RWPE2 (cell line): ENCODE results near the gene TMEM250.
A peak's percentile ranks its signal among the peaks of the same experiment; 100 is the strongest.

Experiments
- ATAC-seq: fragments of 200-7000 bp; cut with Tn5 transposase; 3 replicates; pipeline ENCODE4 v1.9.1; 2021; ENCODE audit warnings: low read depth
- DNase-seq: peaks from one replicate; pipeline ENCODE4 v3.0.0-alpha.2; 2020; ENCODE audit warnings: low spot score
- H3K27ac ChIP-seq: fragments of 450-650 bp; 2 replicates; pipeline ENCODE4 v1.5.1; 2017; ENCODE audit warnings: mild to moderate bottlenecking; ENCODE audit not compliant: poor library complexity, severe bottlenecking
- H3K27me3 ChIP-seq: fragments of 250-450 bp; sonication (Bioruptor Pico); 2 replicates; pipeline ENCODE4 v1.5.1; 2021; ENCODE audit warnings: mild to moderate bottlenecking, moderate library complexity; ENCODE audit not compliant: insufficient read depth, poor library complexity, severe bottlenecking
- H3K36me3 ChIP-seq: fragments of 250-450 bp; sonication (Bioruptor Pico); 2 replicates; pipeline ENCODE4 v1.5.1; 2020; ENCODE audit warnings: low read depth, mild to moderate bottlenecking, moderate library complexity
- H3K4me1 ChIP-seq: fragments of 250-450 bp; sonication (Bioruptor Pico); 2 replicates; pipeline ENCODE4 v1.5.1; 2021; ENCODE audit warnings: mild to moderate bottlenecking, moderate library complexity; ENCODE audit not compliant: insufficient read depth, poor library complexity, severe bottlenecking
- H3K4me3 ChIP-seq: fragments of 250-450 bp; sonication (Bioruptor Pico); 2 replicates; pipeline ENCODE4 v1.5.1; 2021; ENCODE audit warnings: mild to moderate bottlenecking, moderate library complexity; ENCODE audit not compliant: severe bottlenecking
- H3K9me3 ChIP-seq: fragments of 250-450 bp; sonication (Bioruptor Pico); 2 replicates; pipeline ENCODE4 v1.5.1; 2021; ENCODE audit warnings: mild to moderate bottlenecking, moderate library complexity; ENCODE audit not compliant: severe bottlenecking
- TF ChIP-seq, protein P1 (sequence below): fragments of 450-650 bp; IDR thresholded peaks from one replicate; pipeline ENCODE4 v1.5.1; 2017; ENCODE audit warnings: mild to moderate bottlenecking, moderate library complexity; ENCODE audit not compliant: poor library complexity, severe bottlenecking

Gene TMEM250

DNA sequence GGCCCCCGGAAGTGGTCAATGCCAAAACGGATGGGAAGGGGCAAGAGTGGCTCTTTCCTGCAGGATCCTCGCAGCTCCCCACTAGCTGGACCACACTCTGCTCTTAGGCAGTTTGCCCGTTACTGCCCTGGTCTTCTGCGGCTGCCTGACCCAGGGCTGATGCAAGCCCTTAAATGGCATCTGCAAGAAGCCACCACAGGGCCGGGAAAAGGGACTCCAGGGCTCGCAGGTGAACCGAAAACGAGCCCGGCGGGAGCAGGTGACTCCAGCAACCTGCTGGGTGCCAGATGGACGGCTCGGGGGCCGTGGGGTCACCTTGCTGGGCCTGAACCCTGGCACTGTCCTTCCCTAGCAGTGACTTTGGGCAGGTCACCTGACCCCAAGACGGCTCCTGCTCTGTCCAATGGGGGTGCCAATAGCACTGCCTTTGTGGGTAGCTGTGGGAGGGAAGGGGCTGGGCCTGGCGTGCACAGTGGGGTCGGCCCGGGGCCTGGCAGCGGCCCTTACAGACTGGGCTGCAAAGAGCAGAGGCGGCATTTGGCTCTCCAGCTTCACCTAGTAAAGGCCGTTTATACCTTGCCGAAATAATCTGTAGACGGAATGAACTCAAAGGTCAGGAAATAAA is 1.3 kb downstream of the TMEM250 start:
- ATAC-seq: no peak
- H3K27ac ChIP-seq: peak overlapping the region; percentile 80

DNA sequence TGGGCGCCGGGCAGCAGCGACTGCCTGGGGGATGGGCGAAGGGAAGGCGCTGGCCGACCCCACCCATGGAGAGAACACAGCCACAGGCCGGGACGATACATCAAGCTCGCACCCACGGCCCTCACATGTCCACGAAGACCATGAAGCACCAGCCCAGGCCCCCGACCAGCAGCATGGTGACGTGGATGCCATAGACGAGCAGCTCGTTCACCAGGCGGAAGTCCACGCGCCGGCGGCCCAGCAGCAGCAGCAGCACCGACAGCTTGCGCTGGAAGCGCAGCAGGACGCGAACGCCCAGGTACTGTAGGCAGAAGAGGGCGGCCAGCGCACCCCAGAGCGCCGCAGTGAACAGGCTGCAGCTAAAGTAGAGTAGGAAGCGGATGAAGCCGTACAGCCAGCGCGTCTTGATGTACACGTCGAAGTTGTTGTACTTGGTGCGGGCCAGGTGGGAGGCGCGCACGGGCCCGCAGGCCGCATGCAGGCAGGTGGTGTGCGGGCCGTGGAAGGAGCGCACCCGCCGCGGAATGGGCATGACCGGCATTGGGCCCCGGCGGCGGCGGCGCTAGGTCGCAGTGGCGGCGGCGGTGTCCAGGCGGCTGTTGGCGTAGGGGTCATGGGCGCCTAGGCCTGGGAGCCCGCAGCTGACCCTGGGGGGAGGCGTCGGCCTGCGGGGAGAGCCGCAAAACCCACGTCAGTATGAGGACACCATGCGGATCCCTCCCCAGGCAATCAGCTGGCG is 2.1 kb downstream of the TMEM250 start:
- TF ChIP-seq, protein P1, sequence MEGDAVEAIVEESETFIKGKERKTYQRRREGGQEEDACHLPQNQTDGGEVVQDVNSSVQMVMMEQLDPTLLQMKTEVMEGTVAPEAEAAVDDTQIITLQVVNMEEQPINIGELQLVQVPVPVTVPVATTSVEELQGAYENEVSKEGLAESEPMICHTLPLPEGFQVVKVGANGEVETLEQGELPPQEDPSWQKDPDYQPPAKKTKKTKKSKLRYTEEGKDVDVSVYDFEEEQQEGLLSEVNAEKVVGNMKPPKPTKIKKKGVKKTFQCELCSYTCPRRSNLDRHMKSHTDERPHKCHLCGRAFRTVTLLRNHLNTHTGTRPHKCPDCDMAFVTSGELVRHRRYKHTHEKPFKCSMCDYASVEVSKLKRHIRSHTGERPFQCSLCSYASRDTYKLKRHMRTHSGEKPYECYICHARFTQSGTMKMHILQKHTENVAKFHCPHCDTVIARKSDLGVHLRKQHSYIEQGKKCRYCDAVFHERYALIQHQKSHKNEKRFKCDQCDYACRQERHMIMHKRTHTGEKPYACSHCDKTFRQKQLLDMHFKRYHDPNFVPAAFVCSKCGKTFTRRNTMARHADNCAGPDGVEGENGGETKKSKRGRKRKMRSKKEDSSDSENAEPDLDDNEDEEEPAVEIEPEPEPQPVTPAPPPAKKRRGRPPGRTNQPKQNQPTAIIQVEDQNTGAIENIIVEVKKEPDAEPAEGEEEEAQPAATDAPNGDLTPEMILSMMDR: no peak
- Histone ChIP-seq H3K27ac (no peak overlapping the region), H3K36me3 (no peaks in the 10 kb centered on the region), H3K4me1 (peaks cover 6% of the 10 kb centered on the region), H3K27me3 (no peaks in the 10 kb centered on the region), H3K9me3 (no peaks in the 10 kb centered on the region), H3K4me3 (no peak overlapping the region)
- ATAC-seq (no peak), DNase-seq (no peak)

More for the DNA sequence above, 1.3 kb downstream of the TMEM250 start:
- DNase-seq: no peak
- Histone ChIP-seq H3K4me1 (peaks cover 6% of the 10 kb centered on the region), H3K27me3 (no peaks in the 10 kb centered on the region), H3K4me3 (peak overlapping the region; percentile 87), H3K36me3 (no peaks in the 10 kb centered on the region), H3K9me3 (no peaks in the 10 kb centered on the region)
- TF ChIP-seq, protein P1: no peak

DNA sequence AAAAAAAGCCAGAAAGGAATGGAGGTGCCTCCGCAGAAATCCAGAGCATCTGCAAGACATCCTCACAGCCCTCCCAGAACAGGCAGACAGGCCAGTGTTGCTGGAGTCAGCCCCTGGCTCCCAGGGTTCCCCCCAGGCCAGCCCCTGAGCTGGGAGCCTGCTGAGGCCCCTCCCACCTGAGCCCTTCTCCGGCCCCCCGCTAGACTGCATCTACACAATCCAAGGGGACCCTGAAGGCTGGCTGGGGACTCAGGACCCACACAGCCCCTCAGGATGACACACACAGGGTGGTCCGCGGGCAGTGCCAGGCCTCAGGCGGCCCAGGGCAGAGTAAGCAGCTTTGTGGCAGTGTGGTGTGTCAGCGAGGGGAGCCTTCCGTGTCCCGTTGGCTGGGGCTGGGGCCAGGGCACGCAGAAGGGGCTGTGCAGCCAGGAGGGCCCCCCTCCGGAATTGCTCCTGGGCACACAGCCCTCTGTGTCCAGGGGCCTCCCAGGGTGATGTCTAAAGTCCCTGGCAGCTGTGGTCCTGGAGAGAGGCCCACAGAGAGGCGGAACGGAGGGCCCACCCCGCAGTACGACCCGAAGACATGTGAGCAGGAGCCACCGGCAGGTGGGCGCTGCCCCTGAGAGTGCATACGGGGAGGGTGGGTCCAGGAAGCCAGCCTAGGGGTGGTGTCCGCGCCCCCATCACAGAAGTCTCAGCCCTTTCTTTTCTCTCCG is 2.9 kb downstream of the TMEM250 start:
- no peaks in the 10 kb centered on the region for H3K36me3 ChIP-seq
- TF ChIP-seq, protein P1: no peak
- H3K4me1 ChIP-seq: peaks cover 6% of the 10 kb centered on the region
- H3K27ac ChIP-seq: no peak overlapping the region
- no peak overlapping the region for H3K4me3 ChIP-seq
- no peaks in the 10 kb centered on the region for H3K27me3 ChIP-seq
- no peak for ATAC-seq
- no peaks in the 10 kb centered on the region for H3K9me3 ChIP-seq
- DNase-seq: no peak

DNA sequence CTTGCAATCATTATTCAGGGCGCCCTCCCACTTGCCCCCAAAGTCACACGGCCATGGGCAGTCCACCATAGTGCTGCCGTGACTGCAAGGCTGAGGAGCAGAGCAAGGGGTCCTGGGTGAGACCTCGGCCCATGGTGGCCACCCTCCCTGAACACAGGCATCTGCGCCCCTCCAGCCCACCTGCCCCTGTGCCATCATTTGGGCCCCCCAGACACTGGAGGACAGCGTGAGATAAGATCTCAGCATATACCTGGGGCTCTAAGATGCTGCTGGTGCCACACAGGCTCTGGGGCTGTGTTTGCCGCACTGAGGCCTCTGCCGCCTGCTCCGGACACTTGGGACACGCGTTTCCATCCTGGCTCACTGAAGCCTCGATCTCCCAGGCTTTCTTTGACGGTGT is 3.5 kb downstream of the TMEM250 start:
- Histone ChIP-seq H3K4me1 (peaks cover 10% of the 10 kb centered on the region), H3K27me3 (no peaks in the 10 kb centered on the region), H3K27ac (no peak overlapping the region), H3K9me3 (no peaks in the 10 kb centered on the region), H3K36me3 (no peaks in the 10 kb centered on the region), H3K4me3 (no peak overlapping the region)
- TF ChIP-seq, protein P1: no peak
- DNase-seq (no peak), ATAC-seq (no peak)
